GM18870 (cell line): ENCODE data around the gene MCTP1.
"Not testable (repeated sequence)": the region's sequence is repeated elsewhere in the genome, so short reads cannot be mapped to it uniquely, and the experiment has no call there.

Experiments
- ATAC-seq: cut with Tn5 transposase; IDR thresholded peaks from one replicate; pipeline ENCODE4 v1.9.1; 2021; ENCODE audit warnings: moderate library complexity; ENCODE audit not compliant: unreplicated experiment

Gene MCTP1

DNA sequence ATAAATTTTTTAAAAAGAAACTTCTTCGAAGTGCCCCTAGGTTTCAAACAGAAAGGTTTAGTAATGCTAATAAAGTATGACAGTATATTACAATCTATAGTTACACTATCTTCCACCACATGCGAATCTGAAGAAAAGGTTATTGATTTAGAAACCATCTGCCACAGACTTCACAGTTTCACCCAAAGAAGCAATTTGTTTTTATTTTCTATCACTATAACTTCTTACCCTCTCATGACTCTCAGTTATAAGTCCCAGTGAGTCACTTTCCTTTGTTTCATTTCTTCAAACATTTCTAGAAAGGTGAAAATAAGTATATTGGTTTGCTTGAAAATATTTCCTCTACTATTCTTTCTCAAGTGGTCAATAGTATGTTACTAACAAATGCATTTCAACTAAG lies 93.6 kb downstream of the MCTP1 start:
- ATAC-seq, result peak; percentile 97

DNA sequence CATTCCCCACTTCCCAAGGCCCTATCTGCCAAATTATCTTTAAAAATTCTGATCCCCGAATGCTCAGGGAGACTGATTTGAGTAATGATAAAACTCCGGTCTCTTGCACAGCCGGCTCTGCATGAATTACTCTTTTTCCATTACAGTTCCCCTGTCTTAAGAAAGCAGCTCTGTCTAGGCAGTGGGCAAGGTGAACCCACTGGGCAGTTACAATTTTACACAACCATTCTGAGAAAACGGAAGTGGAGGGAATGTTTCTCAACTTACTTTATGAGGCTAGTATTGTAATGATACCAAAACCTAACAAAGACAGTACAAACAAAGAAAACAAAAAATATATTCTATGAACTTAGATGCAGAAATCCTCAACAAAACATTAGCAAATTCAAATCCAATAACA lies 100.0 kb downstream of the MCTP1 start:
- ATAC-seq, result no peak

GRCh38 chr5:95181644-95182043 lies 103.2 kb downstream of the MCTP1 start:
- no peak for ATAC-seq

GRCh38 chr5:95178046-95178651 lies 106.7 kb downstream of the MCTP1 start:
- no peak for ATAC-seq

DNA sequence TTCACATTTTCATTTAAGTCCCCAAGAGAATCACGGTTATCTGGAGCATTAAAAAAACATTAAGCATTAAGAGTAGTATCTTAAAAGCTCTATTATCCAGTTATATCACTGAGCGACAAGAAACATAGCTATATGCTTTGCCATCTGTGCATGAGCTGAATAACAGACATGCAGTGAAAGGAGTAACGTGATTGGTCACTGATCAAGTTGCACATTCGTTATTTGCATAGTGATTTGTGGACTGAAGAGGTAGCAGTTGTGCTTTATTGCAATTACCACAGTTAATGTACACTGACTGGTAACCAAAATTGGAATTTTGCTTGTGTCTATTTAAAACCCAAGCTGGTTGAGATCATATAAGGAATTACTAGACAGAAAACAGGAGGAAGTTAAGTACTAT lies 107.4 kb downstream of the MCTP1 start:
- no peak for ATAC-seq

- no peak for ATAC-seq
Observed at GRCh38 chr5:95175106-95175505, 109.8 kb downstream of the MCTP1 start.

DNA sequence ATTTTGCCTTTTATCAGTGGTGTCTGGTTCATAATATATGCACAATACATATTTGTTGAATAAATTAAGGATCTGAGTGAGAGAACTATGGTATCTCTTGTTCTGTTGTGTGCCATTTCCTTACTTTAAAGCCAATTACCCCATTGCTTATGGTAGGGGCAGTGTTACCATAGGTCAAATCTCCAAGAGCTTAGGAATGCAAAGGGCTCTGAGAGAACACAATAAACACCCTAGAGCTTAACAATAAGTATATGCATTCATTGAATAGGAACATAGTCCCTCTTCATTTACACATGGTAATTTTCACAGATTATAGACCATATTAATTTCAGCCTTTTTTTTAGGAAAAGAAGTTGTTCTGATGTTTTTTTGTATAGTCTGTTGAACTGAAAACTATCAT lies 112.2 kb downstream of the MCTP1 start:
- no peak for ATAC-seq

- no peak for ATAC-seq
Observed at GRCh38 chr5:95164861-95165260, 120.0 kb downstream of the MCTP1 start.

DNA sequence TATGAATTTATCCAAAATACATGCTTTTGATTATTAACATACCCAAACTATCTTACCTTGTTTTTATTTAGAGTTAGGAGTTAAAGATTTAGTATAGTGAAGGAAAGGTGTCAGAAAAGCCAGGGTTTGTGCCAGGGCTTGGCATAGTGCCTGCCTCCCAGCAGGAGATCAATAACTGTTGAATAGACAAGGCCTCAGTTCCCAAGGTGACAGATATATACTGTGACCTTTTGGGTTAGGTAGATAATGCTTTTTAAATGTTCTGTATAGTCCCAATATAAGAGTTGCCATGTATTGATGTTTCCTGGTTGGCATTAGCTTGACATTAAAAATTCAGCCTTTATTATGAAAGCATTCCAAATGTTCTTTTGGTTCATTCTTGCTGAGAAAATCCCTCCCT lies 121.8 kb downstream of the MCTP1 start:
- ATAC-seq, result no peak

DNA sequence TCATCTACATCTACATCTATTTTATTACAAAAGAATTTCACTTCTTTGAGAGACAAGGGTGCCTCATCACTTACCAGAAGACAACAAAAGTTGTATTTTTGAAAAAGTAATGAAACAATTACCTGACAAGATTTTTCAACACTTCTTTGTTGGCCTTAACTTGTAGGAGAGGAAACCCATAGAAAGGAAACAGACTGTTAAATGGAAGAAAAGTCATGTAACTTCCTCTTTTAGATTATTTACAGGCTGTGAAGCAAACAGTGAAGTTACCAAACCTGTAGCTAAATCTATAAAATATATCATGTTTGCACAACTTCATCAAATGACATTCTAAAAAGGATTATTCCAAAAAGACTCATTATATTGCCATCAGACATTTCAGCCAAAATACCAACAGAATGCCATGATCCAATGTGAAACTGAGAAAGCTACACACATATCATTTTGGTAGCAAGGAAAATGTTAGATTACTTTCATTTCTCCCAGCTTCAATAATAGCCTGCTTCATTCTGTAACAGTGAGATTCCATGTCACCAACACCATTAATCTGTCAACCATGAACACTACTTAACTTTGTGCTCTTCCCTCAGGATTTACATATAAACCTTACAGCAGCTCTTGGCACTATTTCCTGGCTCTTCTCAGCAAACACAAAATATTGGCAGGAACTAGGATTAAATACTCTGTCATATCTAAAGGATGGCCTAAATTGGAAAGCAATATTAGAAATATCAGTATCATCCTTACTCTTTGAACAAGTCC lies 122.5 kb downstream of the MCTP1 start:
- no peak for ATAC-seq

DNA sequence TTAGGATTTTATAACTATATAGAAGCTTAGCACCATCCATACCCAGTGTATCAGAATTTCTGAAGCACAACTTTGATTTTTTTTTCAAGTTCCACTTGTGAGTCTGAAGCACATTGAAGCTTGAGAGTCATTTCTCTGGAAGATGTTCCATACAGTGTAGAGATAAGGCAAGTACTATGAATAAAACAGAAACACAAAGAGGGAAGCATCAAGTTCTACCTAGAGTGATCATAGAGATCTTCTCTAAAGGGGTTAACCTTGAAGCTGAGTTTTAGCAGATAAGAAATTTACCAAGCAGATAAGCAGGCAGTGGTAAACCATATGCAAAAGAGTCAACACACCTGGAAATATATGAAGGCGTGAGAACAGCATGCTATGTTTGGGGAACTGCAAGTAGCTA lies 125.3 kb downstream of the MCTP1 start:
- no peak for ATAC-seq

GRCh38 chr5:95155888-95156287 lies 129.0 kb downstream of the MCTP1 start:
- ATAC-seq, result no peak

DNA sequence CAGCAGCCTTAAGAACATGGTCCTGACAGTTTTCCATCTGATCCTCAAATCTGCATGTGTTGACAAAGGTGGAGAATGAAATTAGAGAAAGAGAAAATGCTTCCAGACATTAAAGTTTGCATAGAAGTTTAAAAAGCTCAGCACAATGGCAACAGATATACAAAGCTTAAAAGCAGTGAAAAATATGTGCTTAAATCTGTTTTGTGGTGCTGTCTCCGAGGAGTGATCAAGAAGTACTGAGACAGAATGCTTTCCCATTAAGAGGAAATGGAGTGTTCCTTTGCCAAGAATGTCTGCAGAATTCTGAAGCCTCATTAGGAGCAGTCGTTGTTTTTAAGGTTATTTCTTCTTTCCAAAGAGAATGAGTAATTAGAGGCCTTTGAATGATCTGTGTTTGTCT lies 131.4 kb downstream of the MCTP1 start:
- no peak for ATAC-seq

DNA sequence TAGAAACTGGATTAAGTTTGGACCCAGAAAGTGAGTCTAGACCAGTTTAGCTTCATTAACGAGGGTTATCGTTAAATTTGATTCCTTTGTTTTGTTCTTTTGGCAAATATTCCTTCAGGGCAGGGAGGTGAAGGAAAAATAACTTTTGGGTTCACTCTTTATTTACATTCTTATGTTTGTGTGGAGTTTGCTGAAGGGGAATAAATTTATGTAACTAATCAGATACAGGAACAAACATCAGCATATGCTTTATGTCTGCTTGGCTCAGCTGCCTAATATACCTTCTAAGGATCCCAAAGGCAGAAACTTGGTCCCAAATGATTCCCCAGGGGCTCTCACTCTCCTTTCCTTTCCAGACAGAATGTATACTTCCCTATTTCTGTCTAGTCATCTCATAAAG lies 132.4 kb downstream of the MCTP1 start:
- ATAC-seq, result no peak

DNA sequence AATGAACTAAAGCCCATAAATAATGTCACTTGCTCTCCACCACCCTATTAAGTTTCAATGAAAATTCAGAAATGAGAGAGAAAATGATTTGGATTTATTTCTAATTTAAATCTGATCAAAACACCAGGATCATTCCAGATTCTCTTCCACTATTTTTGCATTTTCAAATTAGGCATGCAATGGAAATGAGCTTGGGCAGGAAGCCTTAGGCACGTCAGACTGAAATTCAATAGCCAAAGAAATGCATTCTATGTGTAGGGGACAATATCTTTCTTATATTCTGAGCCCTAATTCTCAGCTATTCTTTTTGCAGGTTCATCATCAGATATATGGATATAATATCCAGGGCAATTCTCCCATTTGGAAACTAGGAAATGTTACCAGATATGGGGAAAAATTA lies 132.8 kb downstream of the MCTP1 start:
- no peak for ATAC-seq

DNA sequence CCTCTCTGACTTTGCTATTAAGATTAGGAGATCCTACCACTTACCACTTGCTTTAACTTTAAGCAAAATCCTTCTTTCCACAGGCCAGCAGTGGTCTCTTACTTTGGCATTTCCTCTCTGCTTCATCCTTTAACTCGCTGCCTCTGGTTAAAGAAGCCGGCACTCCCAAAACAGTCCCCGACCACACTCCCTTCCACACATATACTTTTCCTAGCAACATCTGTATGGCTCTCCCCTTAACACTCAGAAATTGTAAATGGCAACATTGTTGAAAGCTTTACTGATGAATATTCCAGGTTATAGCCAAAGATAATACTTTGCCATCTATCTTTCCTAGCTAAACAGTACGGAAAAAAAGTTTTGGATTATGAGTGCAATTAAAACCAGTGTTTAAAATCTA lies 133.2 kb downstream of the MCTP1 start:
- ATAC-seq, result no peak

GRCh38 chr5:95149387-95149786 lies 135.5 kb downstream of the MCTP1 start:
- no peak for ATAC-seq

DNA sequence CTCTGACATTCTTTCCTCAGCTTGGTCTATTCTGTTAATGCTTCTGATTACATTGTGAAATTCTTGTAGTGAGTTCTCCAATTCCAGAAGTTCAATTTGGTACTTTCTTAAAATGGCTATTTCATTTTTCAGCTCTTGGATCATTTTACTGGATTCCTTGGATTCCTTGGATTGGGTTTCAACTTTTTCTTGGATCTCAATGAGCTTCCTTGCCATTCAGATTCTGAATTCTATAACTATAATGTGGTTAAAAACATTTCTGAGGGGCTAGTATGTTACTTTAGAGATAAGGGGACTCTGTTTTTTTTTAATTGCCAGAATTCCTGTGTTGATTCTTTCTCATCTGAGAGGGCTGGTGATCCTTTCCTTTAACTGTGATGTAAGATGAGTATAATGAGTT lies 136.4 kb downstream of the MCTP1 start:
- no peak for ATAC-seq

- ATAC-seq, result not testable (repeated sequence)
Observed at GRCh38 chr5:95143858-95144257, 141.0 kb downstream of the MCTP1 start.

GRCh38 chr5:95142145-95142544 lies 142.7 kb downstream of the MCTP1 start:
- no peak for ATAC-seq

DNA sequence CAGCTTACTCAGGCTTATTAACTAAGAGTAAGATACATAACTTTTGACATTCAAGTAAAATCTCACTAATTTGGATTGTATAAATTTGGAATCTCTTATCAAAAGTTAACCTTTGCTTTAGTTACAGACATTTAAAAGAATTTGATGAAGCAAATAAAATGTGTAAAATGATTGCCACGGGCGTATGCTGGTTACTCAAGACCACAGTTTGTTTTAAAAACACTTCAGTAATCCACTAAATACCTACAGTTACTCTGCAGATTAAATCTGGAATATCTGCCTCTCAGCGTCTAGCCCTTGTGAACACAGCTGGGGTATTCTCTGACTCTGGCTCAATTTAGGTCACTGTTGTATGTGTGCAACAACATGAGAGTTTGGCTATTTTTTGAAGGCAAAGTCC lies 143.8 kb downstream of the MCTP1 start:
- ATAC-seq, result no peak

DNA sequence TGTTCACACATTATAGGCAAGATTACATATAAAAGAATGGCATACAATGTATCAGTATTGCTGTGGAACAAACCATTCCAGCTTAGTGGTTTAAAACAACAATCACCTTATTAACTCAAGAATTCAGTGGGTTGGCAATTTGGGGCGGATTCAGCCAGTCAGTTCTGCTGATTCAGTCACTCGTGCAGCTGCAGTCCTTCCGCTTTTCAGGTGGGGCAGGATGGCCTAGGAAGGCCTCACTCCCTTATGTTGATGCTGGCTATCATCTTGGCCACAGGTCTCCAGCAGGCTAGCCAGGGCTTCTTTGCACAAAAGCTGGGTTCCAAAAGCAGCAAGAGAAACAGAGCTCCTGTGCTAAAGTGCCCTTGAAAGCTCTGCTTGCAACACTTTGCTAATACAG lies 150.6 kb downstream of the MCTP1 start:
- no peak for ATAC-seq

DNA sequence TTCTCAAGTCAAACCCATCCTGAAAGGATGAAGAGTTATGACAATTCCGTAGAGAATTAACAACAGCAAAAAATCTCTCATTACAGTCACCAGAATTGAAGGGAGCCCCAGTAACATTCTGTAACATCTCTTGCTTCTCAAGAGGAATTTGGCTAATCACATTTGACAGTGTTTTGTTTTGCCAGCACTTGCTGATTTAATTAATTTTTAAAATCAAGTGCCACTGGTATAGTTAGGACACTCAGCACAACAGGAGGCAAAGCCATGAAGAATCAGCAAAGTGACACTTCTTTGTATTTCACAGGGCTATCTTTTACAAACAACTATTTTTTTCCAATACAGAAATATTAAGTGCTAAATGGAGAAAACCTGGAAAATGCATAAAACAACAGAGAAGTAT lies 152.8 kb downstream of the MCTP1 start:
- no peak for ATAC-seq
